LoVo (cell line): ENCODE measurements around the gene BCL2.
"Not testable (repeated sequence)": the region's sequence is repeated elsewhere in the genome, so short reads cannot be mapped to it uniquely, and the experiment has no call there.

ENCODE experiments used
- DNase-seq: peaks from one replicate; pipeline ENCODE4 v3.0.0-alpha.2; 2016; ENCODE audit warnings: low spot score

Gene BCL2

DNA sequence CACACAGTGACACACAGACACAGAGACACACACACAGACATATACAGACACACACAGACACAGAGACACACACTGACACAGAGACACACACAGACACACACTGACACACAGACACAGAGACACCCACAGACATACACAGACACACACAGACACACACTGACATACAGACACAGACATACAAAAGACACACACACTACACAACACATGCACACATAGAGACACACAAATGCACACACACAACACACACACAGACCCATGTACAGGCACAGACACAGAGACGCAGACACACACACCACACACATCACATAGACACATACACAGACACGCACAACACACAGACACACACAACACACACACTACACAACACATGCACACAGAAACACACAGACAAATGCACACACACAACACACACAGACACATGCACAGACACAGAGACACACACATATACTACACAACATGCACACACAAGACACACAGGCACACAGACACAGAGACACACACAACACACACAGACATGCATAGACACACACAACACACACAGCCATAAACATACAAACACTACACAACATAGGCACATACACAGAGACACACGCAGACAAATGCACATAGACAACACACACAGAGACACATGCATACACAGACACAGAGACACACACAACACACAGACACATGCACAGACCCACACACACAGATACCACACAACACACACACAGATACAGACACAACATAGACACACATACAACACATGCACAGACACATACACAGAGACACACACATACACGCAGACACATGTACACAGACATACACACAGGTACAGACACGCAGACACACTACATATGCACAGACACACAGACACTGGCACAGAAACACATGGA is 120.5 kb downstream of the BCL2 start:
- DNase-seq = no peak

DNA sequence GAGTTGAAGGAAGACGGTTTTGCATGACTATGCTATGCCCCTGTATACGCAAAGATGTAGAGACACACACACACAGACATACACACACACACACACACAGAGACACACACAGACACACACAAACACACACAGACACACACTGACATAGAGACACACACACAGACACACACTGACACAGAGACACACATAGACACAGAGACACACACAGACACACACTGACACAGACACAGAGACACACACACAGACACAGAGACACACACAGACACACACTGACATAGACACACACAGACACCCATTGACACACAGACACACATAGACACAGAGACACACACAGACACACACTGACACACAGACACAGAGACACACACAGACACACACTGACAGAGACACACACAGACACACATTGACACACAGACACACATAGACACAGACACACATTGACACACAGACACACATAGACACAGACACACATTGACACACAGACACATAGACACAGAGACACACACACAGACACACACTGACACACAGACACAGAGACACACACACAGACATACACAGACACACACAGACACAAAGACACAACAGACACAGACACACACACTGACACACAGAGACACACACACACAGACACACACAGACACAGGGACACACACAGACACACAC is 121.3 kb downstream of the BCL2 start:
- no peak for DNase-seq

DNA sequence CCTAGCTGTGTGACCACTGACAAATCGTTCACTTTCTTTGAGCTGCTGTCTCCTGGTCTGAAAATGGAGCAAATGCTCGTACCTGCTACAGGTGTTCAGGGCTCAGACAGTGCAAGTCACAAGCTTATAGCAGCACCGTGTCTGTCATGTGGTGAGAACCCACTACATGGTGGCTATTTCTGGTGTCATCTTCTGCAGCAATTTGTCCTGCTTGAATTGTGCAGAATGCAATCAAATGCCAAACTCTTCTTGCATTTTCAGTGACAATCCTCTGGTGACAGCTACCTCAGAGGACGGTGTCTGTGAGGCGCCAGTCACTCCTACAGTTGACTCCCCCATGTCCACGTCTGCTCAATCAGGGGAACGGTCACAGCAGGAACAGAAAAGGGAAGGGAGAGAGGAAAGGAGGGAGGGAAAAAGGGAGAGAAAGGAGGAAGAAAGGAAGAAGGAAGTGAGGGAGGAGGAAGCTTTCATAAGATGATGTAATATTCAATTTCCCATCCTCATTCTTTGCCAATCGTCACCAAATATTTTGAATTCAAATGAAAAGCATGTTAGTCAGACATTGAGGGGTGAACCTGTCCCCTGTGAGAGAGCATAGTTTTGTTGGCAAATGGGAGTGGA is 122.2 kb downstream of the BCL2 start:
- DNase-seq = no peak

DNA sequence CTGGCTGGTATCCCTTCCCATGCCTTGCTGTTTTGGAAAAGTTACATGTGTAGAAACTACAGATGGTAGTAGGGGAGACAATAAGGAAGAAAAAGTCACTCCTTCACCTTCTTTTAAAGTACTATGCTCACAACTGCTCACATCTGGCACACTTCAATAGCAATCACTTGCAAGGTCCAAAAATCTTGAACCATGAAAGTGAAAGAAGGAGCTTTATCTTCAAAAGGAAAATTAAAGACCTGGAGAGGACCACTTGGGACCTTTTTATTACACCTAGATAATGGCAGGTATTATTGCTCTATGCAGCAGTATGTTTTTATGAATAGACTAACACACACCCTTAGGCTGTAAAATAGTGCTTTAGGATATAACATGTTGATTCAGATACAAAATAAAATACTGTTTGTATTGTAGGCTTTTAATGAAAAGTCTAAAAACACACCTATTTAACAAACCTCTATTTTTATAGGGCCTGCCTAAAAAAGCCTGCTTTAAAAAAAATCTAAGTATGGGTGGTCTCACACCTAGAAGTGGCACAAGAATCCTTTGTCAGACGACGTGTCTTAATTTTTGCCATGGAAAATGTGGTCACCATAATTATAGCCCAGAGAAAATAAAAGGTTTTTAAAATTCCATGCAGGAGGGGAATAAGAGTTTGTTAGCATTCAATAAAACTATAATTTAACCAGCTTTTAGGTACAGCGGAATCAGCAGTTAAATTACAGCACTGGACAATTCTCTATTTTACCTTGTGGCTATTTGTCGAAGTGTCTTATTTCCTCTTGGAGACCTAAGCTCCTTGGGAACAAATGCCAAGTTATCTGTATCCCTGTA is 124.0 kb downstream of the BCL2 start:
- DNase-seq = no peak

DNA sequence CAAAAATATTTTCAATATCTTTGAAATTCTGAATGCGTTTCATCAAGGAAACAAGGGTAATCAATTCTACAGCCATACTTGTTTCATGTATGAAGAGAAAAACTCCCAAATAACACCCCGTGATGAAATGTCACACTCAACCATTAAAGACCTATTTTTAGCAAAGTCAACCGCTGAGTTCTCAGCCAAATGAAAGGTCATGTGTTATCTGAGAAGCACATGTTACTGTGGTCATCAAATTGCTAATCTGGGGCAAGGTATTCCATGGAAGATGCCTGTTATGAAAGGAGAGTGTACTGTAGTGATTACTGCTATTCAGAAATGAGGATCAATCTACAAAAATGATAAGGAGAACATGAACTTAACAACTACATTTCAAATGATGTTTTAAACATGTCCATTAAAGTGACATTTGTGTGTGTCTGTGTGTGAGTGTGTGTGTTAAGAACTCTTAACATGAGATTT is 126.7 kb downstream of the BCL2 start:
- DNase-seq = no peak

DNA sequence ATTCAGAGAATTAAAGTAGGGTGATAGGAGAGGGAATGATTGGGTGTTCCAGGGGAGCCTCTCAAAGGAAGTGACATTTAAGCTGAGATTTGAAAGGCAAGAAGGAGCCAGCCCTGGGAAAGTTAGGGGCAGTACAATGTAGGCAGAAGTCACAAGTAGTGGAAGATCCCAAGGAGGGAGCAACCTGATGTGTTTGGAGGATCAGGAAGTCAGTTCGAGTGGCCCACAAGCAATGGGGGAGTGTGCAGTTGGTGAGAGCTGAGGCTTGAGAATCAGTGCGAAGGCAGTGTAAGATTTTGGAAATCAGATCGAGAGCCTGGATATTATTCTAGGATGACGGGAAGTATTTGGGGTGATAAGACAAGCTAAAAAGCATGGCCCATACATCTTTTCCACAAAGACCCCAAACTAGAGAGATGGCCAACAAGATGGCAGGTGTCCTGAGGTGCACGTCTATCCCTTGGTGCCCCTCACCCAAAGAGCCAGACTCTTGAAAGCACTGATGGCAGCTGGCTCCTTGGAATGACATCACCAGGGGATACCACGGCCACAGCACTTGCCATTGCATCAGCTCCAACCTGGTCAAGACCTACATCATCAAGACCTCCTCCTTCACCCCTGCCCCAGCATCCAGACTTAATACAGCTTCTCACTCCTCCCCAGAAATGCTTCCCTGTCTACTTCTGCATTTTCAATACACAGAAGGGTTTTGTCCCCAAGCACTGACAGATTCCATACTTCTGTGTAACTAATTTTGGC is 127.3 kb downstream of the BCL2 start:
- DNase-seq = no peak

DNA sequence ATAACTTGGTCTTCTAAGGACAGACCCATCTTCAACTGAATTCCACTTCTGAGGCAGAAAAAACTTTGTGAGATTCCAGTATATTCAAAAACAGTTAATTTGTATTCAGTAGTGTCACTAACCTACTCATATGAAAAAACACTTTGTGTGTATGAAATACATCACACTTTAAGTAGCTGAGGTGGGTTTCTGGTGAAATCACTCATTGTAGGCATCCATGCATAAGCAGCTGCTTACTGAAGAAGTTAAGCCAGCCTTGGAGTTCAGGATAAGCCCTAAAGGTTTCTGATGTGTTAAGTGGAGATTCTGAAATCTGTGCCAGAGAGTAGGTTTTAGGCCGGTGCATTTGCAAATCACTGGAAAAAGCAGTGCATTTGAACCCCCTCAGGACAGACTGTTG is 128.2 kb downstream of the BCL2 start:
- DNase-seq = no peak

DNA sequence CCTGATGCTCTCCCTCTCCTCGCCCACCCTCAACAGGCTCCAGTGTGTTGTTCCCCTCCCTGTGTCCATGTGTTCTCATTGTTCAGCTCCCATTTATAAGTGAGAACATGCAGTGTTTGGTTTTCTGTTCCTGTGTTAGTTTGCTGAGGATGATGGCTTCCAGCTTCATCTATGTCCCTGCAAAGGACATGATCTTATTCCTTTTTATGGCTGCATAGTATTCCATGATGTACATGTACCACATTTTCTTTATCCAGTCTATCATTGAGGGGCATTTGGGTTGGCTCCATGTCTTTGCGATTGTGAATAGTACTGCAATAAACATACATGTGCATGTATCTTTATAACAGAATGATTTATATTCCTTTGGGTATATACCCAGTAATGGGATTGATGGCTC is 128.7 kb downstream of the BCL2 start:
- DNase-seq = not testable (repeated sequence)

DNA sequence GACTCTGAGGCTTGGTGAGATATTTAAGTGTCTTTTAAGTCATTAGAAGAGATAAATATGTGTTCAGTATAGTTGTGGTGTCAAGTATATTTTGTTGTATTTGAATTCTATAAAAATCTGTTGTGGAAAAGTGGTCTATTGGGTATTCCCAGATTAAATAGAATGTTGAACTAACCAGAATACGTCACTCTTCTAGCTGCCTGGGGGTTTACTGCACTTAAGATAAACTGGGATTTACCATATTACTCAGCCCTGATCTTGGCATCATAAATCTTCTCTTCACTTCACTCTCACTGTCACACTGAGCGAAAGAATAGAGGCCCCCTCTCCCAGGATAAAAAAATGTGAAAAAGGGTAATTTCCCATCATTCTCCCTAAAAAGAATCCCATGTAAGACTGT is 129.8 kb downstream of the BCL2 start:
- DNase-seq = no peak

DNA sequence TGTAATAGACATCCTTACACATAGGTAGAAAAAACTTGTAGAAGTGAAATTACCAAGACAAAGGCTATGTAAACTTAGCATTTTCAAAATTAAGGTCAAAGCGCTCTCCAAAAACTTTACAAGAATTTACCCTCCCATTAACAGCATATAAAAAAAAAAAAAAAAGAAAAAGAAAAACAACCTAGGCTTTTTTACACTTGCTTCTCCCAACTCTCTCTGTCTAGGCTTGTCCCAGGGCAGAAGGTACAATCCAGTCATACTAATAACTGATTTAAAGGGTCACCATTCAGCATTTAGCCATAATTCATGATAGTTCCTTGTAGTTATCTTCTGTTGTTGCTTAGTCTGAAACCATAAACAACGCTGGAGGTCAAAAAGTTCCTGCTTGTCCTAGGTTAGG is 130.5 kb downstream of the BCL2 start:
- DNase-seq = no peak

DNA sequence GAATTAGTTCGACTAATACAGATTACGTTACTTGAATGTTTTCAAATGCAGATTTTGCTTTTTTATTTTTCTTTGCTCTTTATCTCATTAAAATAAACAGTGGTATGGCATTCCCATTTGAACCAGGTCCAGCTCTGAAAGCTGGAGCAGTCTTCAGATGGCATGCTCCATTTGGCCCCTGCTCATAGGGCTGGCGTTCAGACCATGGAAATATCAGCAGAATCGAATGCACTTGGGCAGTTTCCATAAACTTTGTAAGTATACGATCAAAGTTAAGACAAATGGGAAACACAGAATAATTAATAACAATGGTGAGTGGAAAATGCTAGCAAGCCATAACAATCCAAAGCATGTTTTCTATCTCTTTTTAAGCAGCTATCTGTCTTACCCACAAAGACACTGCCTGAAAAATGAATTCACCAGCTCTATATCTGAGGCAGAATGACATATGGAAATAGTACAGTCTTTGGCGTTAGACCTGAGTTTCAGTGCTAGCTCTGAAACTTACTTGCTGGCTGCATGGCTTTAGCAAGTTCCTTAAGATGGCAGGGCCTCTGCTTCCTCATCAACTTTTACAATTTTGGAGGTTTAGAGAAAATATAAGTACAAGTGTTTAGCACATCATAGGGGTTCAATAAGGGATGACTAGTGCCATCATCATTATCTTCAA is 131.6 kb downstream of the BCL2 start:
- no peak for DNase-seq

DNA sequence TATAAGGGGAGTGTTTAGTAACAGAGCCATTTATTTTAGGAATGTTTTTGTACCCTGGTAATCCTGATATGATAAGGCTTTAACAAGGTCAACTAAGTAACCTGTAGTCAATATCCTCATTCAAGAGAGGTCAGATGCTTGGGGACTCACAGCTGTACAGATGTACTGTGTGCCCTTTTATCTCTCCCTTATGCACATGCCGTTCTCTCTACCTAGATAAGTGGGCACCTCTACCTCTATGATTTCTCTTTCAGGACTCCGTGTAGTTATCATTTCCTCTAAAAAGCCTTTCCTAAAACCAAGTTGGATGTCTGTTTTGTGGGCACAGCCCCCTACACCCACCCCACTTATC is 132.4 kb downstream of the BCL2 start:
- DNase-seq = no peak

DNA sequence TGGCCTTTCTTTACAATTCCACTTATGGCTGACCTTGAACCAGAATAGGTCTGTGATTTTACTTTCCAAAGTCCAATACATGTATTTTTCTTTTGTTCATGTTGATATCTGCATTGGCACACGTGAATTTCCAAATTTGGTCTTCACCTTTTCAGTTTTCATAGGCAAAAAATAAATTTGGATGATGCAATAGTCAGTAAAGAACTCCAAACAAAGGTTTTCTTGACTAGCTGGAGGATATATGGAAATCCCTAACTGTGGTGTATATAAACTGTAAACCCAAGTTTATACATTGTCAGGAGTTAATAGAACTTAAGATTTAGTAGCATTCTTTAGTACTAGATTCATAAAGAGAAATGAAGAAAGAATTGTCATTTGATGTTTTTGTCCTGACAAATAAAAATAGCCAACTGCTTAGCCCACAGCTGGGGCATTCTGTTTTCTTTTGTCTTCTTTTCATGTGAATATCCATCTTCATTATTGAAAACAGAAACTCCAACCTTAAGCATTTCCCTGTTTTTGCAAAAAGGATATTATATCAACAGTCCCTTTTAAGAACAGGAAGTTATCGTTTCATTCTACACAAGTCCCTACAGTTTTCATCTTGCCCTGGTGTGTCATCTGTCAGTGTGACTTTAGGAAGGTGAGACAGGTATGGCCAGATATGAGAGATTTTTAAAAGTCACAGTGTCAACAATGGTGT is 132.9 kb downstream of the BCL2 start:
- no peak for DNase-seq

DNA sequence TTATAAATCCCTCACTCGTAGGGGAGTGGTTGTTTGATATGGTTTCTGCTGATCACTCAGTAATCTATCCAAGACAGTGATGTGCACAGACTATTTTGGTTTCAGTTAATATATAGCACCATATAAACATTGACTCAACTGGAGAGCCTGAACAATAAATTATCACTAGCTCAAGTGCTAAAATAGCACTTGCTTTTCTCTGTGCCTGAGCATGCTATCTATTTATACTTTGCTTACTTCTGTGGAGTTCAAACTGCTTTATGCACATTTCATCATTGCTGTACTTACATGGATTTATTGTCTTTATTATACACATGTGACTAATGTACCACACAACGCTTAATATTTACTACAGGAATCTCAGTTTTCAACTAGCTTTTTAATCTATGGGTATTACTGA is 133.6 kb downstream of the BCL2 start:
- no peak for DNase-seq

DNA sequence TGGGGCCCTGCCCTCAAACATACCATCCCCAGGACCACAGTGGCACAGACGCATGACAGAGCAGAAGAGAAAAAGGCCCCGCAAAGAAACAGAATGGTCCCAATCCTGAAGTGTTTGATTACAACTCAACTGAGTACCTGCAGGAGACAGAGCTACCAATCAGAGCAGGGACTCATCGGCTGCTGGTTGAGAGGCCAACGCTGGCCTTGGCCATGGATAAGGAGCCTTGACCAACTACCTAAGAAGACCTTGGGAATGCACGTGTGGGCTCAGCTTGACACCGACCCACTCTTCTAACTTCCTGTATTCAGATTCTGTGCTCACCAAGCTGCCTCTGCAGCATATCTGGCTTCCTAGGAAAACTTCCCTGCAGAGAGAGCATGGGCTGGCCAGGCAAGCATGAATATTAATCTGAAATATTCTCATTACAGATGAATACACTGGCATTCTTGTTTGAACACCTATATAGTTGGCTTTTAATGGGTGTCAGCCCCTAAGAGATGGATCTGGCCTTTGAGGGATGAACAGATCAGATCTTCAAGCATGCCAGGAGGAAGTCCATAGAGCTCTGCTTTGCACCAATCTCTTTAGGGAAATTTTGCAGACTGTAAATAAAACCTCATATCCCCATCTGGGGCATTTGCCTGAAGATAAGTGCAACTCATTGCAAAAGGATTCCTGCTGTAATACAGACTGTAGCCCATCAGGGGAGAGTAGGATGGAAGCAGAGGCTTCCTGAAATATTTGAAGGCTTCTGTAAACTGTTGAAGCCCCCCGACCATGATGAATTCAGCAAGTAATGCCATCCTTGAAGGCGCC is 135.4 kb downstream of the BCL2 start:
- DNase-seq = no peak

DNA sequence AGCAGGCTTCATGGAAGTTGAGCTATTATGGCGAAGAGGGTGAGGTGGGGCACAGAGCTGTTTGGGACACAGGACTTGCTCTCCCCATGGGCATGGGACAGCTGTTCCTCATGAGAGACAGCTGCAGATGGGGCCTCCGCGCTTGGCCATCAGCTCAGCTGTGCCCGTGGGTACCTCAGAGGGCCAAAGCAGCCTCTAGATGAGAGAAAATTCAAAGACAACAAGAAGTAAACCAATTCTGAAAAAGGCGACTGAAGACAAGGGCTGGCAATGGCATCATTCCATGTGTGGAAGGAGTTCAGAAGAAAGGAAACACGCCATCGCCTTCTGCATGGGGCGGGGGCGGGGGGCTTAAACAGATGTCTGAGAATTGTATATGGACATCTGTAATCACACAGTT is 136.2 kb downstream of the BCL2 start:
- DNase-seq = no peak

DNA sequence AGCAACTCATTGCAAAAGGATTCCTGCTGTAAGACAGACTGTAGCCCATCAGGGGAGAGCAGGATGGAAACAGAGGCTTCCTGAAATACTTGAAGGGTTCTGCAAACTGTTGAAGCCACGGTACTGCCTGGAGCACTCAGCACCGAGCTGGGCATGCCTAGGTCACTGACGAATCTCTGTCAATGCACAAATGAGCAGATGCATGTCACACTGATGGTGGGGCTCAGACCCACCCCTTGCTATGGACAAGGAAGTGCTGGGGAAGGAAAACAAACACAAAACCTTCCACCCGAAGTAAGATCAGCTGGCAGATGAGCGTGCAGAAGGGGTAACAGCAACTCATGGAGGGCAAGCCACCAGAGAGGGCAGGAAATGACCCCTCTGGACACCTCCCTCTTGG is 136.7 kb downstream of the BCL2 start:
- no peak for DNase-seq

DNA sequence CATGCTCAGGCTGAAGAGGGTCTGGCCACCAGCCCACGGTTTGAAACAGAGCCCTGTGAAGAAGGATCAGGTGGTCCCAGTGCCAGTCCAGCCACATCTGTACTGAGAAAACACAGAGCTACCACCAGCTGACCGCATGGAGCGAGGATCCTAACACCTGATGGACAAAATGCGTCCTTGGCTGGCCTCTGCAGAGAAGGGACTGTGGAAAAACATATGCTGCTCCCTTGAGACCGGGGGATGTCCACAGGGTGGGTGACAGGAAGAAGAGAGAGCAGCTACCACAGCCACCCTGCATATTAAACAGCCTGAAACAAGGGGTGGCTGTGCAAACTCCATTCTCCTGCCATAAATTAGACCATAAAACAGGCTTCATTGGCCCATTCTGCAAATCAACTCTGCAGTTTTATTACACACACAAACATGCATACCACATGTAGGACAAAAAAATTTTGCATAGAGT is 137.2 kb downstream of the BCL2 start:
- DNase-seq = no peak

DNA sequence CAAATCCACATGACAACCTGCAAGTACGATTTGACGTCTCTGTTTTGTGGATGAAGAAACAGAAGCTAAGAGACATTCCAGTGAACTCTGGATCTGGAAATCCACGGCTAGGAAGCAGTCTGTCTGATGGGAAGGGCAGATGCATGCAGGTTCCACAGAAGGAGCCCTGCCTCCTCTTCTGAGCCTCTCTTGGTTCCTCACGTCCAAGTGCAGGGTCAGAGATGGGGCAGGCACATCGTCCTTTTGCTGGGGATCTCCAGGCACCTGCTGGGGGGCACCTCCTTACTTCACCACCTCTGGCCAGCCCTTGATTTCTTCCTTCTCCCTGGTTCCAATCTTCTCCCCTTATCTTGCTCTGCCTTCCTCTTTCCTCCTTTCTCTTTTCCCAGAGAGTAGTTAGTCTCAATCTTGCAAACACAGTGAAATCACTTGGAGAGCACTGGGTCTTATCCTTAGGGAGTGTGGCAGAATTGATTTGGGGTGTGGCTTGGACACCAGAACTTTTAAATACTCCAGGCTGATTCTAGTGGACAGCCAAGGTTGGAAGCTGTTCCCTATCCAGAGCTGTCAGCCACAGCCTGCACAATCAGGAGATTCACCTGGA is 137.8 kb downstream of the BCL2 start:
- no peak for DNase-seq
